GM12891 (cell line): ENCODE measurements around the gene DHX16.

Source experiments
- DNase-seq: peaks from one replicate; pipeline ENCODE4 v3.0.0; 2011; ENCODE audit warnings: low spot score; ENCODE audit not compliant: insufficient read length
- FAIRE-seq: peaks from 2 replicates; lab custom pipeline; 2011; peaks lifted over from hg19 to GRCh38; lab: Jason Lieb, UNC
- PAX5 ChIP-seq: IDR thresholded peaks from 2 replicates; pipeline ENCODE4 v1.6.1; 2011; ENCODE audit warnings: low read length, moderate library complexity, mild to moderate bottlenecking; ENCODE audit not compliant: insufficient read depth, severe bottlenecking
- POLR2A ChIP-seq: IDR thresholded peaks from 2 replicates; pipeline ENCODE4 v1.6.1; 2011; ENCODE audit warnings: low read depth, low read length, control low read depth
- POLR2AphosphoS5 ChIP-seq: IDR thresholded peaks from 2 replicates; pipeline ENCODE4 v1.6.1; 2011; ENCODE audit warnings: low read depth, low read length, control low read depth
- POU2F2 ChIP-seq: IDR thresholded peaks from 2 replicates; pipeline ENCODE4 v1.6.1; 2011; ENCODE audit warnings: low read depth, mild to moderate bottlenecking, control low read depth, low read length, moderate library complexity
- SPI1 ChIP-seq: IDR thresholded peaks from 2 replicates; pipeline ENCODE4 v1.6.1; 2011; ENCODE audit warnings: low read depth, low read length, control low read depth
- TAF1 ChIP-seq: IDR thresholded peaks from 2 replicates; pipeline ENCODE4 v1.6.1; 2011; ENCODE audit warnings: low read depth, low read length, control low read depth

DHX16 gene

GRCh38 chr6:30640481-30640880, 32.3 kb downstream of the DHX16 start:
- TF ChIP-seq POLR2A (no peak), POU2F2 (no peak), SPI1 (no peak), POLR2AphosphoS5 (no peak), PAX5 (no peak), TAF1 (no peak)
- DNase-seq = no peak
- FAIRE-seq = no peak

GRCh38 chr6:30635834-30636233, 37.0 kb downstream of the DHX16 start:
- TF ChIP-seq TAF1 (no peak), POLR2A (no peak), SPI1 (no peak), POLR2AphosphoS5 (no peak), PAX5 (no peak), POU2F2 (no peak)
- FAIRE-seq = no peak
- no peak for DNase-seq

GRCh38 chr6:30626484-30627366, 46.1 kb downstream of the DHX16 start, which contains the start of gene ATAT1:
Gene ATAT1 (plus strand): TSS chr6:30626874.
- peak; percentile 89 for FAIRE-seq
- TF ChIP-seq SPI1 = peak; percentile 42
- TF ChIP-seq POLR2A = peak; percentile 84
- TF ChIP-seq TAF1 = peak; percentile 63
- TF ChIP-seq POU2F2 = peak; percentile 50; the same call in 1 of the 2 replicates
- peak; percentile 83 for TF ChIP-seq POLR2AphosphoS5
- TF ChIP-seq PAX5 = no peak

GRCh38 chr6:30625511-30625910, 47.3 kb downstream of the DHX16 start:
- DNase-seq (no peak), FAIRE-seq (no peak)
- TF ChIP-seq SPI1 = no peak
- no peak for TF ChIP-seq POLR2A
- TF ChIP-seq POLR2AphosphoS5 = no peak
- TF ChIP-seq PAX5 = no peak
- TF ChIP-seq POU2F2 = no peak
- TF ChIP-seq TAF1 = no peak

More at GRCh38 chr6:30626484-30627366, 46.1 kb downstream of the DHX16 start, which contains the start of gene ATAT1:
- DNase-seq = peak; percentile 84

- FAIRE-seq (no peak), DNase-seq (no peak)
- TF ChIP-seq POLR2A = no peak
- TF ChIP-seq TAF1 = no peak
- TF ChIP-seq SPI1 = no peak
Observed at GRCh38 chr6:30619561-30619960, 53.2 kb downstream of the DHX16 start.

- no peak for TF ChIP-seq POLR2A
- TF ChIP-seq PAX5 = no peak
- TF ChIP-seq SPI1 = no peak
- TF ChIP-seq POLR2AphosphoS5 = no peak
- TF ChIP-seq POU2F2 = no peak
- no peak for TF ChIP-seq TAF1
- no peak for DNase-seq
Observed at GRCh38 chr6:30618270-30618797, 54.5 kb downstream of the DHX16 start.

GRCh38 chr6:30617565-30618269, 55.1 kb downstream of the DHX16 start, which contains the start of gene MRPS18B:
Gene MRPS18B (plus strand): TSS chr6:30617840. CDS start chr6:30617866, 26 bp downstream.
- FAIRE-seq = no peak
- peak; percentile 68 for DNase-seq
- TF ChIP-seq POLR2AphosphoS5 (peak; percentile 96), POLR2A (peak; percentile 98), POU2F2 (peak; percentile 86), PAX5 (no peak), SPI1 (0 out of 2 replicates have a peak, but pooled peaks have one; percentile 1), TAF1 (peak; percentile 98)

More at GRCh38 chr6:30618270-30618797, 54.5 kb downstream of the DHX16 start:
- FAIRE-seq = no peak

GRCh38 chr6:30616811-30617564, 55.8 kb downstream of the DHX16 start, which contains the start of gene PPP1R10:
Gene PPP1R10 (minus strand): TSS chr6:30617243. CDS start chr6:30609944, 7,299 bp downstream.
- peak; percentile 59 for DNase-seq
- FAIRE-seq = peak; percentile 99
- TF ChIP-seq POLR2A = peak; percentile 100
- no peak for TF ChIP-seq PAX5
- TF ChIP-seq POLR2AphosphoS5 = peak; percentile 100
- TF ChIP-seq SPI1 = peak; percentile 76
- peak; percentile 97 for TF ChIP-seq POU2F2
- peak; percentile 99 for TF ChIP-seq TAF1
